Measurements from ENCODE around the gene ARX. TPM values are rescaled to one million over a fixed set of nuclear protein-coding genes. Genes with fewer than 3 reads are reported as not detected.

Gene ARX
- total RNA-seq, 4 donors from 2014 or later, result 2.3 to 5.1 (median 3.5) TPM

DNA sequence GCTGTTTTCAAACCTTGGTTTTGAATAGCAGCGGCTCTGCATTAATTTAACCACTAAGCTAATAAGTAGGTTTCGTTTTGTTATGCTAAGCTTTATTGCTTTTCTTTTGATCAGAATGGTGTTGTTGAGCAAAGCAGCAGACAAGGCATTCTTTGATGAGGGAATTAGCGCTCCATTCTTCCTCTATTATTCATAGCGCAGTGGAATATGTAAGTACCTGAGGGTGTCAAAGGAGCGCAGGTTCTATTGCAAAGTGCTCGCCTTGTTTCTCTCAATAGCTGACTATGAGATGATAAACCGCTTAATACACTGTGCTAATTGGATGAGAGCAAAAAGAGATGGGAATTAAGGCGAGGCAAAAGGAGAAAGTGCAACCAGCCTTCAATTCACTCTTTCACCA, 16.3 kb downstream of the ARX start:
- intact Hi-C loops (cut with DNase I; ENCODE audit: low total_unique reads), result no loop called here
- Histone ChIP-seq H3K27ac (no peak overlapping the region), H3K36me3 (no peaks in the 10 kb centered on the region), H3K4me3 (no peak overlapping the region), H3K27me3 (peaks cover 0 to 4% (median 4%) of the 10 kb centered on the region in 3 donors), H3K4me1 (no peaks in the 10 kb centered on the region), H3K9me3 (no peaks in the 10 kb centered on the region)
- DNase-seq (no peak), ATAC-seq (no peak)
- TF ChIP-seq, protein P1, sequence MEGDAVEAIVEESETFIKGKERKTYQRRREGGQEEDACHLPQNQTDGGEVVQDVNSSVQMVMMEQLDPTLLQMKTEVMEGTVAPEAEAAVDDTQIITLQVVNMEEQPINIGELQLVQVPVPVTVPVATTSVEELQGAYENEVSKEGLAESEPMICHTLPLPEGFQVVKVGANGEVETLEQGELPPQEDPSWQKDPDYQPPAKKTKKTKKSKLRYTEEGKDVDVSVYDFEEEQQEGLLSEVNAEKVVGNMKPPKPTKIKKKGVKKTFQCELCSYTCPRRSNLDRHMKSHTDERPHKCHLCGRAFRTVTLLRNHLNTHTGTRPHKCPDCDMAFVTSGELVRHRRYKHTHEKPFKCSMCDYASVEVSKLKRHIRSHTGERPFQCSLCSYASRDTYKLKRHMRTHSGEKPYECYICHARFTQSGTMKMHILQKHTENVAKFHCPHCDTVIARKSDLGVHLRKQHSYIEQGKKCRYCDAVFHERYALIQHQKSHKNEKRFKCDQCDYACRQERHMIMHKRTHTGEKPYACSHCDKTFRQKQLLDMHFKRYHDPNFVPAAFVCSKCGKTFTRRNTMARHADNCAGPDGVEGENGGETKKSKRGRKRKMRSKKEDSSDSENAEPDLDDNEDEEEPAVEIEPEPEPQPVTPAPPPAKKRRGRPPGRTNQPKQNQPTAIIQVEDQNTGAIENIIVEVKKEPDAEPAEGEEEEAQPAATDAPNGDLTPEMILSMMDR (IDR thresholded peaks at IDR 0.05 in 4 of 5, conservative IDR thresholded peaks at IDR 0.05 in 1 of 5), result no peak
- TF ChIP-seq POLR2A (IDR thresholded peaks at IDR 0.05), result no peak
- in situ Hi-C loops (cut with MboI; ENCODE audit: low sequenced_read_pairs in 4 of 4), result no loop called here

DNA sequence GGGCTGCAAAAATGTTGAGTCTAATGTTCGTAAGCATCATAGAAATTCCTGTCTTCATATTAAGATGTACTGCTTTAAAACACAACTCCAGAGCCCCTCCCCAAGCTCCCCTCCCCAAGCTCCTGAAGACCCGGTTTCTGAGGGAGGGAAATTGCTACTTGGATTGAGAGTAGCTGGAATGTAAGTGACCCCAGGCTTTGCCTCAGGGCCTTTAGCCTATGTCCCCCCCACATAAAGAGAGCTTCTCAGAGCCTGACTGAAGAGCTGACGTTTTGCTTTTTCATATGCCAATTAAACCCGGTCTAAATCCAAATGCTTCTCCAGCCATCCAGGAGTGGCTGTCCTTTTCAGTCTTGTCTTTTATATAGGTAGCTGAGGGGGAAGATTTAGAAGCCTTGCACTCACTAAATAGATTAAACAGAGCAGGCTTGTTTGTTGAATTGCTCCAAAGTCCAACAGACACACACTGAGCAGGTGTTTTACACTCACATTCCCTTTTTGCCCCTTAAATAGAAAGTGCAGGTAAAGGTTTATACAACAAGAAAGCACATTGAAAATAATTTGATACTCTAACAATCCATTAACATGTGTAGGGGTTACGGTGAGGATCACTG, 19.6 kb downstream of the ARX start:
- no peaks in the 10 kb centered on the region for H3K9me3 ChIP-seq
- TF ChIP-seq POLR2A (IDR thresholded peaks at IDR 0.05), result no peak
- TF ChIP-seq, protein P1 (IDR thresholded peaks at IDR 0.05 in 4 of 5, conservative IDR thresholded peaks at IDR 0.05 in 1 of 5), result no peak
- H3K27ac ChIP-seq, result no peak overlapping the region
- ATAC-seq (no peak), DNase-seq (no peak)
- no peaks in the 10 kb centered on the region for H3K36me3 ChIP-seq
- peaks cover 0 to 7% (median 0%) of the 10 kb centered on the region in 3 donors for H3K27me3 ChIP-seq
- no peaks in the 10 kb centered on the region for H3K4me1 ChIP-seq
- H3K4me3 ChIP-seq, result no peak overlapping the region
- intact Hi-C loops (cut with DNase I; ENCODE audit: low total_unique reads), result no loop called here
- in situ Hi-C loops (cut with MboI; ENCODE audit: low sequenced_read_pairs in 4 of 4), result no loop called here

DNA sequence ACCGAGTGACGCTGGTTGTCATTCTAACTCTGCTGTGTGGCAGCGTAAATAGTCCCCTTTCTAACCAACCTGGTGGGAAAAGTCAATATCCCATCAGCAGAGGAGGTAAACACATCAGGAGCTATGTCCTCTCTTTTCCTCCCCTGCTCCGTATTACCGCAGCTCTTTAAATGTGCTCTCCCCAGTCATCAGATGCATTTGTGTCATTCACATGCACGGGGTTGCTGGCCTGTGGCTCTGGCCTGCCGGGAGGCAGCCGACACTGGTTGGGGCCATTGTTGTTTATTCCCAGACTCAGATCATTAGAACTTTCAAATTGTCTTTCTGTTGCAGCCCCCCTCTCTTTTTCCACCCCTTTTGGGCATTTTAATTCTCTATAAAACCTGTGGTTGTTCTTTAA, 21.9 kb downstream of the ARX start:
- H3K27me3 ChIP-seq, result peaks cover 0 to 3% (median 0%) of the 10 kb centered on the region in 3 donors
- no peak for ATAC-seq
- DNase-seq, result no peak
- no peak for TF ChIP-seq POLR2A (IDR thresholded peaks at IDR 0.05)
- TF ChIP-seq, protein P1 (IDR thresholded peaks at IDR 0.05 in 4 of 5, conservative IDR thresholded peaks at IDR 0.05 in 1 of 5), result no peak
- no peaks in the 10 kb centered on the region for H3K9me3 ChIP-seq
- no peaks in the 10 kb centered on the region for H3K4me1 ChIP-seq
- H3K27ac ChIP-seq, result no peak overlapping the region
- intact Hi-C loops (cut with DNase I; ENCODE audit: low total_unique reads), result no loop called here
- no peak overlapping the region for H3K4me3 ChIP-seq
- no peaks in the 10 kb centered on the region for H3K36me3 ChIP-seq
- in situ Hi-C loops (cut with MboI; ENCODE audit: low sequenced_read_pairs in 4 of 4), result no loop called here

DNA sequence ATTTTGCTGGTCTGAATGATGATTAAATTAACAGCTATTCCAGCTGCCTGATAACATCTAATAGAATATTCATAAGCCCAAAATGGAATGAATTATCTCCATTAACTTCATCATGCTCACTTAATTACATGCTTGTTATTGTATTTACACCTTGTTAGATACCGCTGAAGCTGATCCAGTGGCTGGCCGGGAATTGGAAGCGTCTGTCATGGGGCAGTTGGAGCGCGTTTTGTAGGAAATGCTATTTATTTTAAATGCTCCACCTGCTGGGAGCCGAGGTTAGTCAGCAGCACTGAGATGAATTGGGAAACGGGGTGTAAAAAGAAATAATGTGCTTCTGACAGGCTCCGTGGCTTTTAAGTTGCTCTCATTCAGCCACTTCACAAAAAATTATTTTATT, 25.2 kb downstream of the ARX start:
- TF ChIP-seq POLR2A (IDR thresholded peaks at IDR 0.05), result no peak
- TF ChIP-seq, protein P1 (IDR thresholded peaks at IDR 0.05 in 4 of 5, conservative IDR thresholded peaks at IDR 0.05 in 1 of 5), result no peak
- no peaks in the 10 kb centered on the region for H3K9me3 ChIP-seq
- DNase-seq (no peak), ATAC-seq (no peak)
- H3K27ac ChIP-seq, result no peak overlapping the region
- no peaks in the 10 kb centered on the region for H3K36me3 ChIP-seq
- no peaks in the 10 kb centered on the region for H3K4me1 ChIP-seq
- peaks cover 0 to 3% (median 0%) of the 10 kb centered on the region in 3 donors for H3K27me3 ChIP-seq
- intact Hi-C loops (cut with DNase I; ENCODE audit: low total_unique reads) (no loop called here), in situ Hi-C loops (cut with MboI; ENCODE audit: low sequenced_read_pairs in 4 of 4) (no loop called here)
- H3K4me3 ChIP-seq, result no peak overlapping the region

DNA sequence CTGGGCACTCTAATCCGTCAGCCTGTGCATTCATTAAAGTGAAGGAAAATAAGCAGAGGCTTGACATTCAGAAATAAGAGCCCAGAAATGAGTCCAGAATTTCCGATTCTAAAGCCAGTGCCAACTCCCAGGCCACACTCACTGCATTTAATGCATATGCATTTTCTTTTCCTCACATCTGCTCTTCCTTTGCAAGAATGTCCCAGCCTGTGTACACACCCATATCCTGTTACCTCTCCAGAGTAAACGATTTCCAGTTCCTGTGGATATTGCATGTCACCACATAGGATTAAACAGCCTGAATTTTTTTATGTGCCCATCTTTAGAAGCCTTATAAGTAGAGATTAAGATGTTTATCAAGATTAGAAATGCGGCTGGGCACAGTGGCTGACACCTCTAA, 27.5 kb downstream of the ARX start:
- Histone ChIP-seq H3K36me3 (no peaks in the 10 kb centered on the region), H3K27me3 (no peaks in the 10 kb centered on the region), H3K27ac (no peak overlapping the region), H3K4me3 (no peak overlapping the region), H3K9me3 (no peaks in the 10 kb centered on the region), H3K4me1 (no peaks in the 10 kb centered on the region)
- TF ChIP-seq, protein P1 (IDR thresholded peaks at IDR 0.05 in 4 of 5, conservative IDR thresholded peaks at IDR 0.05 in 1 of 5), result no peak
- TF ChIP-seq POLR2A (IDR thresholded peaks at IDR 0.05), result no peak
- no peak for DNase-seq
- ATAC-seq, result no peak
- in situ Hi-C loops (cut with MboI; ENCODE audit: low sequenced_read_pairs in 4 of 4), result no loop called here
- intact Hi-C loops (cut with DNase I; ENCODE audit: low total_unique reads), result no loop called here

Measured in gastrocnemius medialis (tissue), 4 donors.